Caco-2 (cell line): ENCODE results near the gene GATA3. TPM values are rescaled to one million over a fixed set of nuclear protein-coding genes. Genes with fewer than 3 reads are reported as not detected.

Experiments
- BruUV-seq: library from RNA; stranded (reverse); fragments of 400-500 nt; replicated peaks from 2 replicates; lab custom pipeline; 2021; lab: Mats Ljungman, UMichigan
- CTCF ChIA-PET: fragments of 300-600 bp; sonication (Branson Sonifier 250); formaldehyde crosslinking; loops from one replicate; lab custom pipeline; 2022; ENCODE audit warnings: antibody characterized with exemption; lab: Charles Lee
- POLR2A ChIA-PET: fragments of 300-600 bp; sonication (Branson Sonifier 250); formaldehyde crosslinking; loops from one replicate; lab custom pipeline; 2022; ENCODE audit warnings: antibody characterized with exemption; lab: Charles Lee
- DNase-seq, 2 experiments: peaks; one replicate each; pipeline versions ENCODE4 v3.0.0 to v3.0.0-alpha.2; 2020 to 2022
- H3K27me3 ChIP-seq: replicated peaks from 2 replicates; pipeline ENCODE4 v1.6.0; 2011; ENCODE audit warnings: low read length; ENCODE audit not compliant: control insufficient read depth, insufficient read depth
- H3K36me3 ChIP-seq: 2 replicates; pipeline ENCODE4 v1.5.1; 2011; ENCODE audit warnings: low read length; ENCODE audit not compliant: control insufficient read depth, insufficient read depth
- H3K4me1 ChIP-seq: fragments of 250-450 bp; sonication (Bioruptor Pico); 2 replicates; pipeline ENCODE4 v1.5.1; 2020; ENCODE audit warnings: mild to moderate bottlenecking
- H3K4me3 ChIP-seq: 2 replicates; pipeline ENCODE4 v1.5.1; 2011; ENCODE audit warnings: low read depth, mild to moderate bottlenecking, control low read depth, low read length
- H3K9me3 ChIP-seq: fragments of 250-450 bp; sonication (Bioruptor Pico); 2 replicates; pipeline ENCODE4 v1.5.1; 2020; ENCODE audit warnings: mild to moderate bottlenecking, moderate library complexity
- H3K27ac Mint-ChIP-seq: one replicate; pipeline ENCODE4 v1.8.0; 2022; ENCODE audit warnings: mixed read lengths; ENCODE audit not compliant: unreplicated experiment
- H3K27me3 Mint-ChIP-seq: one replicate; pipeline ENCODE4 v1.8.0; 2022; ENCODE audit warnings: mixed read lengths; ENCODE audit not compliant: insufficient read depth, unreplicated experiment
- H3K36me3 Mint-ChIP-seq: one replicate; pipeline ENCODE4 v1.8.0; 2022; ENCODE audit warnings: mild to moderate bottlenecking, mixed read lengths; ENCODE audit not compliant: insufficient read depth, unreplicated experiment
- H3K4me1 Mint-ChIP-seq: one replicate; pipeline ENCODE4 v1.8.0; 2022; ENCODE audit warnings: low read depth, mixed read lengths; ENCODE audit not compliant: unreplicated experiment
- H3K4me3 Mint-ChIP-seq: one replicate; pipeline ENCODE4 v1.8.0; 2022; ENCODE audit warnings: mild to moderate bottlenecking, moderate library complexity, mixed read lengths; ENCODE audit not compliant: unreplicated experiment
- H3K9me3 Mint-ChIP-seq: one replicate; pipeline ENCODE4 v1.8.0; 2022; ENCODE audit warnings: mixed read lengths; ENCODE audit not compliant: unreplicated experiment
- intact Hi-C: fragments of 100-400 bp; cut with micrococcal nuclease; formaldehyde crosslinking; loops from one replicate; pipeline ENCODE4 v1.10.0; 2022; ENCODE audit not compliant: unreplicated experiment
- total RNA-seq: library from RNA; stranded (reverse); gene quantifications from 2 replicates; pipeline ENCODE4 v1.2.3, GENCODE V29; 2022
- TF ChIP-seq, protein P1 (sequence below), 2 experiments: fragments of 200-600 bp in 1 of 2; IDR thresholded peaks; 1 replicate in 1 of 2; 2 replicates in 1 of 2; pipeline versions ENCODE4 v1.5.1 to v1.8.0; 2011 to 2022; ENCODE audit warnings: antibody characterized with exemption in 1 of 2, control low read depth in 1 of 2, inconsistent platforms in 1 of 2, low read depth in 1 of 2, low read length in 1 of 2, mild to moderate bottlenecking in 1 of 2, moderate library complexity in 1 of 2; ENCODE audit not compliant: insufficient read depth in 1 of 2, severe bottlenecking in 1 of 2, unreplicated experiment in 1 of 2

The GATA3 gene
- total RNA-seq, 1 experiment from 2014 or later: 27.7 TPM

DNA sequence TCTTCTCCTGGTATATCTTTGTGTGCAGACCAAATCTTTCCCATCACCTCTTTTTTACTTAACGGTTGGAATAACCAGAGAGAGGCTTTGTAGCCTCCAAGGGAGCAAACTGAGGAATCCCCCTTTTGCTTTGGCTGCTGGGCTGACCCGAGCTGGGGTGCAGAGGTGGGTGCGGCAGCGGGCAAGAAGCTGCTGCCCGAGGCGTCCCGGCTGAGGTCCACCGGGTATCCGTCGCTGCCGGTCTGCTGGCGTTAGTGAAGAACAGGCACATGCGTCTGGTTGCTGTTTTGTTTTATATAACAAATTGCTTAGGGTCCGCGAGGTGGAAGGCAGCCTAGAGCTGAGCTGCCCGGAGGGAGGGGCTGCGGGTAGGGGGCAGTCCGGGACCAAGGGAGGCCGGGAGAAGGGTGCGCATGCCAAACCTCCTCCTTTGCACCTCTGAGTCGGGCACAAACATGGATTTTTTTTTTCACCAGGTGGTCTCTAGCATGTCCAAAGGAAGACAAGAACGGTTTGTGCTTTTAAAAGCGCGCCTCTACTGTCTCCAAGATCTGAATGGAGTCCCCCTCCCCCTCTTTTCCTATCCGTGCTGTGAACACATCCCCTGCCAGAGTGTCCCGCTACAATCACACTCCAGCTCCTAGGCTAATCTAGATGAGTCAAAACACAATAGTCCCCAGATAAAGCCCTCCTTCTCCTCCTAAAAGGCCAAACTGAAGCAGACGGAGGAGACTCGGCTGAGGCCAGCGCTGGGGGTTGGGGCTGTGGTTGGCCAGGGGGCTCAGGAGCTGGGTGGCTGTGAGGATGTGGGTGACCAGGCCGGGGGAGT, 6.8 kb upstream of the GATA3 start:
- Mint-ChIP-seq H3K36me3 (peaks cover 6% of the 10 kb centered on the region), H3K4me1 (peaks cover 34% of the 10 kb centered on the region)
- no peaks in the 10 kb centered on the region for H3K27me3 ChIP-seq

DNA sequence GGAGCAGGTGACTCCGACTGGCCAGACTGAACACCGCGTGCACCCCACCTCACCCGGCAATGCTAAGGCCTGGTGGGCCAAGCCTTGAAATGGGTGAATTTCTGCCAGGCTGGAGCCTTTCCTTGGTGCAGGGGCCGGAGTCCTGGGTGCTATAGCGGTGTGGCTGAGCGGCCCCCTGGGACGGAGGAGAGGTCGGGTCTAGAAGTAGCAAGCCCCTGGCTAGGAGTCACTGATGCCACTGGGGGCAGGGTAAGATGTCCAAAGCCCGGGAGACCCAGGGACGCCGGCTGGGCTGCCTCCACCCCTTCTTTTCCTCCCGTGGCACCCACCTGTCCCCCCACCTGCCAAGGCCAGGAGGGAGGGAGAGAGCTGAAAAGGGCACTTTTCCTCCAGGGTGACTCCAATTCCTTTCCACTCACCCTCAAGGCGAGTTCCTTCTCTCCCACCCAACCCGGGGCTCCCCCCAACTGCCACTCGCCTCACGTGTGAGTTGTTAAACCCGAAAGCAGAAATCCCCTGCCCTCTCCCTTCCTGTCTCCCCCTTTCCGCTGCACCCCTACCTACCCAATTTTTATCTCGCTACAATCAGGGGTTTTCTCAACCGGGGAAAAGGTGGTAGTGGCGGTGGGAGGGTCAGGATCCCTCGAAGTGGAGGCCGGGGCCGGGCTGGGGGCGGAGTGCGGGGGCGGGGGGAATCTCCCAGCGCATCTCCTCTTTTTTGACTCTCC, 6.0 kb upstream of the GATA3 start:
- ChIA-PET POLR2A (interaction anchor here (0.6 kb wide), 1 partner anchor 15 kb away, joined by 10 read pairs; no protein-coding TSS in a partner anchor), CTCF (interaction anchor here (0.6 kb wide), 1 partner anchor 176 kb away, joined by 3 read pairs; no protein-coding TSS in a partner anchor)
- Mint-ChIP-seq H3K27me3 (no peaks in the 10 kb centered on the region), H3K4me1 (peaks cover 41% of the 10 kb centered on the region), H3K36me3 (peaks cover 11% of the 10 kb centered on the region), H3K4me3 (peak overlapping the region; percentile 76), H3K9me3 (no peaks in the 10 kb centered on the region), H3K27ac (peak overlapping the region; percentile 92)
- Histone ChIP-seq H3K9me3 (no peaks in the 10 kb centered on the region), H3K36me3 (no peaks in the 10 kb centered on the region), H3K4me3 (peak overlapping the region; percentile 39), H3K4me1 (peaks cover 32% of the 10 kb centered on the region), H3K27me3 (no peaks in the 10 kb centered on the region)
- no TSS peak for BruUV-seq
- no peak for DNase-seq
- intact Hi-C loops: loop anchor here (5.0 kb wide), 2 partner anchors 161 to 521 kb away; no protein-coding TSS in a partner anchor
- TF ChIP-seq, protein P1, sequence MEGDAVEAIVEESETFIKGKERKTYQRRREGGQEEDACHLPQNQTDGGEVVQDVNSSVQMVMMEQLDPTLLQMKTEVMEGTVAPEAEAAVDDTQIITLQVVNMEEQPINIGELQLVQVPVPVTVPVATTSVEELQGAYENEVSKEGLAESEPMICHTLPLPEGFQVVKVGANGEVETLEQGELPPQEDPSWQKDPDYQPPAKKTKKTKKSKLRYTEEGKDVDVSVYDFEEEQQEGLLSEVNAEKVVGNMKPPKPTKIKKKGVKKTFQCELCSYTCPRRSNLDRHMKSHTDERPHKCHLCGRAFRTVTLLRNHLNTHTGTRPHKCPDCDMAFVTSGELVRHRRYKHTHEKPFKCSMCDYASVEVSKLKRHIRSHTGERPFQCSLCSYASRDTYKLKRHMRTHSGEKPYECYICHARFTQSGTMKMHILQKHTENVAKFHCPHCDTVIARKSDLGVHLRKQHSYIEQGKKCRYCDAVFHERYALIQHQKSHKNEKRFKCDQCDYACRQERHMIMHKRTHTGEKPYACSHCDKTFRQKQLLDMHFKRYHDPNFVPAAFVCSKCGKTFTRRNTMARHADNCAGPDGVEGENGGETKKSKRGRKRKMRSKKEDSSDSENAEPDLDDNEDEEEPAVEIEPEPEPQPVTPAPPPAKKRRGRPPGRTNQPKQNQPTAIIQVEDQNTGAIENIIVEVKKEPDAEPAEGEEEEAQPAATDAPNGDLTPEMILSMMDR (IDR thresholded peaks at IDR 0.05; ENCODE audit: insufficient read depth in 1 of 2, low read depth in 1 of 2, low read length in 1 of 2, severe bottlenecking in 1 of 2, unreplicated experiment in 1 of 2): no peak

More for the DNA sequence above, 6.8 kb upstream of the GATA3 start:
- POLR2A ChIA-PET: no interaction called here
- H3K9me3 ChIP-seq: no peaks in the 10 kb centered on the region
- no peak for DNase-seq
- CTCF ChIA-PET: no interaction called here
- H3K9me3 Mint-ChIP-seq: no peaks in the 10 kb centered on the region
- intact Hi-C loops: loop anchor here (5.0 kb wide), 2 partner anchors 160 to 520 kb away; no protein-coding TSS in a partner anchor
- H3K27me3 Mint-ChIP-seq: no peaks in the 10 kb centered on the region
- TF ChIP-seq, protein P1 (IDR thresholded peaks at IDR 0.05; ENCODE audit: insufficient read depth in 1 of 2, low read depth in 1 of 2, low read length in 1 of 2, severe bottlenecking in 1 of 2, unreplicated experiment in 1 of 2): no peak
- no peak overlapping the region for H3K4me3 ChIP-seq
- BruUV-seq: no TSS peak
- H3K27ac Mint-ChIP-seq: no peak overlapping the region
- H3K4me3 Mint-ChIP-seq: peak overlapping the region; percentile 76
- H3K36me3 ChIP-seq: no peaks in the 10 kb centered on the region
- peaks cover 28% of the 10 kb centered on the region for H3K4me1 ChIP-seq
